Limb (tissue), 2 donors: ENCODE results near the gene ZCCHC24.

Source experiments
- DNase-seq, 2 donors: peaks; one replicate each; pipeline ENCODE4 v3.0.0-alpha.2; 2016; ENCODE audit errors: extremely low spot score in 2 of 2

Gene ZCCHC24

DNA sequence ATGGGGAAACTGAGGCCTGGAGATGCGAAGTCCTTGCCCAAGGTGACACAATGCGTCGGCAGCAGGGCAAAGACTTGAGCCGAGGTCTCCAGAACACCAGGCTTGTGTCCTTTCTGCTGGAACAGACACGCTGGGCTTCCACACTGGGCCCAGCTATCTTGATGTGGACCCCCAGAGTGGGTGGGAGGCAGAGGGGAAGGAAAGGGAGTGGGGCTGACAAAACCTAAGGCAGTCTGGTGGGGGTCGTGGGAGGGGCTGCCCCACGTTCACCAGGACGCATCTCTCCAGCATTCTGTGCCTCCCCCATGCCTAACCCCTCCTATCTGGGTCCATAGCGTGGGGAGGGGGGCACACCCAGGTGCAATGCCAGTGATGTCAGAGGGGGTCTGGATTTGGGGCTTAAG is 60.0 kb downstream of the ZCCHC24 start:
- DNase-seq = no peak

DNA sequence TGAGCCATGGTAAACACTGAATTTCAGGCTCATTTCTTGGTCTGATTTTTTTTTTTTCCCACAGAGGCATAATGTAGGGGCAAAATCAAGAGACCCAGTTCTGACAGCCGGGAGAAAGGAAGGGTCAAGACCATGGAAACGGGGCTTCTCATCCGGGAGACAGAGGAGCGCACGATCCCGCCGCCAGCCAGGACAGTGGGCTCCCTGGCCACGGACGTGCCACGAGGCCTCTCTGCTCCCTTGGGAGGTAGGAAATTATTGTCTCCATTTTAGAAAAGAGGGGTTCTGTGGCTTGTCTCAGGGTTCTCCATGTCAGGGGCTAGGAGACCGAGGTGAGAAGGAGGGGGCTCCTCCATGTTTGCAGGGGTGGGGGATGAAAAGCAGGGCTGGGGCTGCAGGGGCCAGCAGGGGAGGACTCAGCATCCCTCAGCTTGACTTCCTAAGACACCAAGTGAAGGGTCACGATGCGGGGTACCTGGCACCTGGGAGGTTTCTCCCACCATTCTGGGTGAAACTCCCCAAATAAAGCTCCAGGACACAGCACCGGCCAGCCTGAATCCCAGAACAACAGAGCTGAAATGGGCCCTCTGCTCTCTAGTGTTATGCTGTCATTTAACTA is 60.5 kb downstream of the ZCCHC24 start:
- DNase-seq = no peak

DNA sequence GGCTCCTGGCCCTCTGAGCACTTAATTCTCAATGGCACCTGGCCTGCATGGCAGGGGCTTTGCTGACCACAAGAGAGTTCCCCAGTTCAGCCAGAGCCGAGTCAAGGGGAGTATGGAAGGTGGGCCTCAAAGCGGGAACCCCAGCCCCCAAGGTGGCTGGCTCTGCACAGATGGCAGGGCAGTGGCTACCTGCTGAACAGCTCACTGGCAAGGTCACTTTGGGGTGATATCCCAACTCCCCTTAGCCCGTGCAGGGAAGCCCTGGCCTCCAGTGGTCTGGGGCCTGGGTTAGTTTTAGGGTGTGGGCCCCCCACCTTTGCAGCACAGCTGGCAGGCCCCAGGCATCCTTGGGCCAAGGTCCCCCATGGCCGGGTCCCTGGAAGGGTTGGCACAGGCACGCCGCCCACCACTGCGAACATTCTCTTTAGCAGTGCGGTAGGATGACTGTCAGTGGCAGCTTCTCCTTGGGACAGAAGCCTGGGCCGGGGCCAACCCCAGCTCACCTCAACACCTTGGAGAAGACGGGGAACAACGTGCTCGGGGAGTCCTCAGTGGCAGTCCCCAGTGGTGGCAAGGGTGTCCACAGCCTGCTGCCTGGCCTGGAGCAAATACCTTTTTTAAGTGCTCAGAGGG is 61.3 kb downstream of the ZCCHC24 start:
- no peak for DNase-seq

DNA sequence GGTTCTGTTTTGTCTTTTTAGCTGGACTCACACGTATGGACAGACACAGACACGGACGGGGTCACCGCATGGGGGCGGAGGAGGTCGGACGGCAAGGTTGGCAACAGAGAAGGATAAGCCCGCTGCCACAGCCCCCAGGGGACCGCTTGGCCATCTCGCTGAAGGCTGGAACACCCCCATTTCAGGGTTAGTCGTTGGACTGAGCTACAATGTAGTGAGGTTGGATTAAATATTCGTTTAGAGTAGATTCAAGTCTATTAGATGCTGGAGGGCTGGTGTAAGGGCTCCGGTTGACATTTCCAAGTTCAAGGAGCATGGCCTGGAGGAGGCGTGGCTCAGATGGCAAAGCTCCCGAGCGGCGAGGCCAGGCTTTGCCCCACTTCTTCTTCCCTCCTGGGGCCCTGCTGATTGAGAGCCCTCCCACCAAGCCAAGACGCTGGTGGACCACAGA is 62.9 kb downstream of the ZCCHC24 start:
- DNase-seq = no peak

GRCh38 chr10:79381804-79382221 is 63.6 kb downstream of the ZCCHC24 start:
- DNase-seq = no peak

GRCh38 chr10:79380946-79381721 is 64.3 kb downstream of the ZCCHC24 start:
- no peak for DNase-seq

GRCh38 chr10:79380125-79380945 is 65.1 kb downstream of the ZCCHC24 start:
- DNase-seq = no peak

DNA sequence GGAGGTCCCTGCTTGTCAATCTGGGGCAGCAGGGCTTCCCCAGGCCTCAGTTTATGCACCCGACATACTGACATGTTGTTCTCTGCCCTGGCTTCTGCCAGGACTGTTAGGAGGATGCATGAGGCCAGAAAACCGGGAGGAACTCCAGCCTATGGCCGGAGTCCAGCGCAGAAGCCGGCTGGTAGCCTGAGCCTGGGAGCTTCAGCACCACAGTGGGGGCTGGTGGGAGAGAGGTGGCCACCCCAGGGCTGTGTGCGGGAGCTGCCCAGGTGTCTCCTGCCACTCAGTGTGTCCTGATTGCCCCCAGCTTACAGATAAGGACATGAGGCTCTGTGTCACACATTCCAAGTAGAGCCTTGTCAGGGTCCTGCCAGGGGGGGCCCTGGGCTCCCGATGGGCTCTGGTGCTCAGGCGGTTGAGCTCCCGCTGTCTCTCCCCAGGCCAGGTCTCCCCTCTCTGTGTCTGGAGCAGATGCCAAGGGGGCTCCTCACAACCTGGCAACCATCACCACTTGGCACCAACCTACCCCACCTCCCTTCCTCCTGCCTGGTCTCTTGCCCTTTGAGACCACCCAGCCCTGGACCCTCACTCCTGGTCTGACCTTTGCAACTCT is 65.8 kb downstream of the ZCCHC24 start:
- no peak for DNase-seq

DNA sequence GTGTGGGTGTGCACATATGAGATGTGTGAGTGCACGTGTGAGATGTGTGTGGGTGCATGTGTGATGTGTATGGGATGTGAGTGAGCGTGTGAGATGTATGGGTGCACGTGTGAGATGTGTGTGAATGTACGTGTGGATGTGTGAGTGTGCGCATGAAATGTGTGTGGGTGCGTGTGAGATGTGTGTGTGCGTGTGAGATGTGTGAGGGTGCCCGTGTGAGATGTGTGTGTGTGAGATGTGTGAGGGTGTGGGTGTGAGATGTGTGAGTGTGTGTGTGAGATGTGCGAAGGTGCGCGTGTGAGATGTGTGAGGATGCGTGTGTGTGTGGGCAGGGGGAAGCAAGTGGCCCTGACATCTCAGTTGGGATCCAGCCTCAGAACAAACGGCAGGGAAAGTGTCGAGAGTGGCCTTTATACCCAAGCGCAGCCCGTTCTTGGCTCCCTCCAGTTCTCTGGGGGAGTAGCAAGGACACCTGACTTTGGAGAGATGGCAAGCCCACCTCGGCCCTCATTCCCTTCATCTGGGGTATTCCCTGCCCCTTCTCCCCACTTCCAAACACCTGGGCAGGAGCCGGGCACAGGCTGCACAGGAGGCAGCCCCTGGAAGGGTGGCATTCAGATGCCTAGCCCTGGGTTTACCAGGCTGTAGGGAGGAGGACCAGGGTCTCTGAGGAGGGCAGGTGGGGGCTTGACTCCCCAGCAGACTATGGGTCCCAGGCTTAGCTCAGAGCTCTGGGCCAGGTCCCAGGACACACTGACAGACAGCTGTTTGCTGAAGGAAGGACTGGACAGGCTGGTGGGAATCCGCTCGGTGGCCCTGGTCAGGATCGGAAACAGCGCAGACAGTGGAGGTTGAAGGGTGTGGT is 66.5 kb downstream of the ZCCHC24 start:
- DNase-seq = no peak

- DNase-seq = no peak
Observed at GRCh38 chr10:79378383-79378646, 67.1 kb downstream of the ZCCHC24 start.

- DNase-seq = no peak
Observed at GRCh38 chr10:79377557-79378382, 67.7 kb downstream of the ZCCHC24 start.

DNA sequence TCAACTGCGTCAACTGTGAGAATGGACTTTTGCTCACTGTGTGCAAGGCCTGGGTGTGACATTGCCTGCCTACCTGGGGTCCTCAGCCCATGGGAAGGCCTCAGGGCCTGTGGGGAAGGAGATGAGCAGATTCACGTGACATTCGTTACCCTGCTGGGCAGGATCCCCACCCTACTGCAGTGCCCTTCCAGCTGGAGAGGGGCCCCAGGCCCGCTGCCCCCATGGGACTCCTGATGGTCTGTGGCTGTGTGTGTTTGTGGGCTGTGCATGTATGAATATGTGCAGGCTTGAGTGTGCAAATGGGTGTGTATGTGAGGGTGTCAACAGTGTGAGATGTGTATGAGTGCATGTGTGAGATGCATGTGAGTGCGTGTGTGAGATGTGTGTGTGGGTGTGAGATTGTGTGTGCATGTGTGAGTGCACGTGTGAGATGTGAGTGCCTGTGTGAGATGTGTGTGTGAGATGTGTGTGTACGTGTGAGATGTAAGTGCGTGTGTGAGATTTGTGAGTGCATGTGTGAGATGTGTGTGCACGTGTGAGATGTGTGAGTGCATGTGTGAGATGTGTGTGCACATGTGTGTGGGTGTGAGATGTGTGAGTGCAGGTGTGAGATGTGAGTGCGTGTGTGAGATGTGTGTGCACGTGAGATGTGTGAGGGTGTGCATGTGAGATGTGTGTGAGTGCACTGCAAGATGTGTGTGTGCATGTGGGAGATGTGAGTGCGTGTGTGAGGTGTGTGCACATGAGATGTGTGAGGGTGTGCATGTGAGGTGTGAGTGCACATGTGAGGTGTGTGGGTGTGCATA is 68.5 kb downstream of the ZCCHC24 start:
- DNase-seq = no peak

- DNase-seq = no peak
Observed at GRCh38 chr10:79376078-79376628, 69.3 kb downstream of the ZCCHC24 start.

DNA sequence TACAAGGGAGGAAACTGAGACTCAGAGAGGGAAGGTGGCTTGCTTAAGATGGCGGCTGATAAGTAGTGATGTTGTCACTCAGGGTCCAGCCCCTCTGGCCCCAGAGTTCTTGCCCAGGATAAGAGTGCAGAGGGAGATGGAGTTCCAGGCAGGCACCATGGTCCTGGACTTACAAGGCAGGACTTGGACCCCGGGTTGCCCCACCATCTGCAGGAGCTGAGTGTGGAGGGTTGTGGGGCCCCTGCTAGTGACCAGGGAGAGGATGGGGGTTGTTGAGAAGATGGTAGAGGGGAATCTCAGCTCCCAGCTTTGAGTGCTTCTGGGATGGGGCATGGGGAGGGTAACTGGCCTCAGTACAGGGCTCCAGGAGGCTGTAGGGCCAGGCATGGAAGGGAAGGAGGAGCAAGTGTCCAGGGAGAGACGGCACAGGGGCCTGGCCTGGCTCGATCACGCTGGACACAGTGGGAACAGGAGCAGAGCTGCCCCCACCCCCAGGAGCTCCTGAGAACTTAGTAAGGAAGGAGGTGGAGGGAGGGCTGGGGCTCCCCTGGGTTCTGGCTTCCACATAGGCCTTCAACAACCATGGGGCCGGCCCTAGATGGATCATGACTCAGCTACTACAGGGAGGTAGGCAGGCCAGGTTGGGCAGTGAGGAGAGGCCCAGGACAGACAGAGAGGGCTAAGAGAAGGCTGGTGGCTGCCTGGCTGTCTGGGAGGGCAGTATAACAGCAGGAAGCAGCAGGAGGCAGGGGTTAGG is 69.9 kb downstream of the ZCCHC24 start:
- DNase-seq = no peak

DNA sequence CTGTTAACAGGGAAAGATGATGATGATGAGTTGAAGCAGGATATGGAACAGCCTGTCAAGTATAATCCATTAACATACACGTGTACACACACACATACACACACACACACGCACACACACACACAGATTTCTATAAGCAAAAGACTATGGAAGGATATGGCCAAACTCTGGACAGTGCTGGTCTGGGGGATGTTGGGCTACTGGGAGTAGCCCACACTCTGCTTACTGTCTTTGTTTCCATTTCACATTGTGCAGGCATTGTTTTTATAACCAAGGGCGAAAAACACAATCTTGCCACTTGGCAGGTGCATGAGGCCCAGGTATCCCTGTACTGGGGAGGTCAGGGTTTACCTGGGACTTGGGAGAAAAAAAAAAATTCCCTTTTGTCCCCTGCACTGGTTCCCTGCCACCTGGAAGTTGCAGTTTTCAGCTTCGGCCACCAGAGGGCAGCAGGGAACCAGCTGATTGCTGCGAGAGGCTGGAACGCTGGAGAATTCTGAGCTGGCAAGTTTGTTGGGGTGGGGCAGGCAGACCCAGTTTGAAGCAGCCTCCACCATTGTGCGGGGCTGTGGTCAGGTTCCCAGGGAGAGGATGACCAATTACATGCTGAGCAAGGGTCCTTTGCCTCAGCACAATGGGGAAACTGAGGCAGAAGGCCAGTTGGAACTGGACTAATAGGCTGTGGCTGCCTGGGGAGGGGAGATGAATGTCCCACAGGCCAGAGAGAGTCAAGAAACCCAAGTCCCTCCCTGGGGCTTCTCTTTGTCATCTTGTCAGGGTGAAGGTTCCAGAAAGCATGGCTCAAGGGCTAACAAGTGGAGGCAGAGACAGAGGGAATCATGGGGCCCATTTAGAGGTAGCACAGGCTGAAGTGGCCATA is 70.9 kb downstream of the ZCCHC24 start:
- peak; percentile 55 to 88 for DNase-seq

DNA sequence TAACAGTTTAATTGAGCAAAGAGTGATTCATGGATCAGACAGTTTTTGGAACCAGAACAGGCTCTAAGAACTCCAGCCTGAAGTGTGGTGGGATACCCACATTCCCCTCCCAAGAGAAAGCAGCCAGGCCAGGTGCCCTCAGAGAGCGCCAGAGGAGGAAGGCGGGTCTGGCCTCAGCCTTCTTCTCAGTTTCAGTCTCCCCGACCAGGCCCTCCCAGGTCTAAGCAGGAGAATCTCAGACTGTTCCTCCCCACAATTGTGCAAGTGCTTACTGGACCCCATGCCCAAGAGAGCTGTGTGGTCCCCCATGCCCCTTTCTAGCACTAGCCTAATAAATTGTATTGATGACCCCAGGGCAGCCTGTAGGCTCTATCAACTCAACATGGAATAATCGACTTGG is 72.6 kb downstream of the ZCCHC24 start:
- no peak for DNase-seq
